Right lobe of liver (tissue), 6 donors: ENCODE data around the gene TMEM207. TPM values are rescaled to one million over a fixed set of nuclear protein-coding genes. Genes with fewer than 3 reads are reported as not detected.

Experiments used
- ATAC-seq, 4 donors: fragments of 200-7000 bp; cut with Tn5 transposase; one replicate each; pipeline ENCODE4 v1.9.1; 2020; ENCODE audit warnings: mild to moderate bottlenecking in 4 of 4, moderate library complexity in 4 of 4
- DNase-seq, 3 donors: peaks; one replicate each; pipeline ENCODE4 v3.0.0-alpha.2; 2020
- H3K27ac ChIP-seq, 3 donors: fragments of 200-600 bp; one replicate each; pipeline ENCODE4 v1.8.0; 2022
- H3K27me3 ChIP-seq, 2 donors: fragments of 200-600 bp; one replicate each; pipeline ENCODE4 v1.8.0; 2022
- H3K36me3 ChIP-seq, 4 donors: fragments of 200-600 bp; sonication (generic) in 1 of 4; one replicate each; pipeline versions ENCODE4 v1.5.1 to v1.8.0; 2017 to 2022; ENCODE audit warnings: control low read depth in 1 of 4
- H3K4me1 ChIP-seq, 4 donors: fragments of 200-600 bp; sonication (generic) in 1 of 4; one replicate each; pipeline versions ENCODE4 v1.5.1 to v1.8.0; 2017 to 2022; ENCODE audit warnings: control low read depth in 1 of 4
- H3K4me3 ChIP-seq, 3 donors: fragments of 200-600 bp; one replicate each; pipeline ENCODE4 v1.8.0; 2022
- H3K9me3 ChIP-seq, 4 donors: fragments of 200-600 bp; sonication (generic) in 1 of 4; one replicate each; pipeline versions ENCODE4 v1.5.1 to v1.8.0; 2017 to 2022; ENCODE audit warnings: control low read depth in 1 of 4
- POLR2A ChIP-seq: fragments of 450-650 bp; IDR thresholded peaks from one replicate; pipeline ENCODE4 v1.6.1; 2017; ENCODE audit warnings: antibody characterized with exemption, mild to moderate bottlenecking
- intact Hi-C, 2 donors: fragments of 100-400 bp; cut with DNase I; formaldehyde crosslinking; loops; one replicate each; pipeline versions ENCODE4 v1.11.2 to v1.14.1; 2022
- total RNA-seq, 6 experiments: library from RNA; depleted of rRNA in 2 of 6; stranded (reverse); fragments of >200 nt in 2 of 6; fragmentation: NEBNext Ultra II Directional in 3 of 6; extraction: Animal tissue kit (Norgen Biotek cat#: 25700) in 3 of 6; gene quantifications; one replicate each; pipeline versions ENCODE4 v1.1.0 to v1.2.4, GENCODE V29; 2016 to 2023
- TF ChIP-seq, protein P1 (sequence below), 4 donors: fragments of 200-600 bp in 3 of 4; fragments of 450-650 bp in 1 of 4; IDR thresholded peaks; one replicate each; pipeline versions ENCODE4 v1.5.1 to v1.8.0; 2016 to 2022; ENCODE audit warnings: antibody characterized with exemption in 4 of 4, mild to moderate bottlenecking in 2 of 4
- donor health status: DM: no; HTN: yes; CAD: no.
- donor health status: DM: no; HTN: no; CAD: no.
- donor health status: DM: no; HTN: no; CAD: no.
- donor health status: DM: no; HTN: yes; CAD: no.
- donor health status: DM: no; HTN: yes; CAD: no.

TMEM207 gene
- total RNA-seq, 6 experiments from 2014 or later, result not detected

DNA sequence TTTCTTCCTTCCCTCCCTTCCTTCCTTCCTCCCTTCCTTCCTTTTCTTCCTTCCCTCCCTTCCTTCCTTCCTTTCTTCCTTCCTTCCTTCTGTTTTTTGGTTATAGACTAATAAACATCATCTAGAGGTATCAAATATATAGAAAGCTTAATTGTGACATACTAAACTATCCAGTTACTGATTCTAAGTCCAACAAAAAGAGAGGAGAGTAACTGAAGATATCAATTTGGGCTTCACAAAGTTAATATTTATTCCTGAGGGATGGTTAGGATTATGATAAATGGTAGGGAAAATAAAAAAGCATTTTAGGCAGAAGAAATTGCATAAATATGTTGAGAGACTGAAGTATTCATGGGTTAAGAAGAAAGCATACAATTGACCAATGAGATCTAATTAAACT, 69.5 kb downstream of the TMEM207 start:
- ATAC-seq, result no peak
- H3K27ac ChIP-seq, result no peak overlapping the region
- no peak overlapping the region for H3K4me3 ChIP-seq
- peaks cover 0 to 9% (median 0%) of the 10 kb centered on the region in 4 donors for H3K4me1 ChIP-seq
- H3K27me3 ChIP-seq, result no peaks in the 10 kb centered on the region
- DNase-seq, result no peak
- no peaks in the 10 kb centered on the region for H3K36me3 ChIP-seq
- TF ChIP-seq POLR2A, result no peak
- TF ChIP-seq, protein P1, sequence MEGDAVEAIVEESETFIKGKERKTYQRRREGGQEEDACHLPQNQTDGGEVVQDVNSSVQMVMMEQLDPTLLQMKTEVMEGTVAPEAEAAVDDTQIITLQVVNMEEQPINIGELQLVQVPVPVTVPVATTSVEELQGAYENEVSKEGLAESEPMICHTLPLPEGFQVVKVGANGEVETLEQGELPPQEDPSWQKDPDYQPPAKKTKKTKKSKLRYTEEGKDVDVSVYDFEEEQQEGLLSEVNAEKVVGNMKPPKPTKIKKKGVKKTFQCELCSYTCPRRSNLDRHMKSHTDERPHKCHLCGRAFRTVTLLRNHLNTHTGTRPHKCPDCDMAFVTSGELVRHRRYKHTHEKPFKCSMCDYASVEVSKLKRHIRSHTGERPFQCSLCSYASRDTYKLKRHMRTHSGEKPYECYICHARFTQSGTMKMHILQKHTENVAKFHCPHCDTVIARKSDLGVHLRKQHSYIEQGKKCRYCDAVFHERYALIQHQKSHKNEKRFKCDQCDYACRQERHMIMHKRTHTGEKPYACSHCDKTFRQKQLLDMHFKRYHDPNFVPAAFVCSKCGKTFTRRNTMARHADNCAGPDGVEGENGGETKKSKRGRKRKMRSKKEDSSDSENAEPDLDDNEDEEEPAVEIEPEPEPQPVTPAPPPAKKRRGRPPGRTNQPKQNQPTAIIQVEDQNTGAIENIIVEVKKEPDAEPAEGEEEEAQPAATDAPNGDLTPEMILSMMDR (IDR thresholded peaks at IDR 0.05), result no peak
- H3K9me3 ChIP-seq, result no peaks in the 10 kb centered on the region
- intact Hi-C loops, result no loop called here

Other genes starting within 250 kb of the TMEM207 start
- gene CLDN1, start 127.5 kb downstream of the TMEM207 start, total RNA-seq, result 100 to 1,000 TPM in 5 of 6 experiments, 10 to 100 TPM in 1; 79.9 to 241 (median 135) TPM
- gene CLDN16, start 61.7 kb downstream of the TMEM207 start, total RNA-seq, result 1 to 10 TPM in 3 of 6 experiments, under 1 TPM in 3; 0.37 to 6.6 (median 1.3) TPM
- gene IL1RAP, start 64.2 kb upstream of the TMEM207 start, total RNA-seq, result 100 to 1,000 TPM in 1 of 6 experiments, 10 to 100 TPM in 5; 44.6 to 142 (median 60.5) TPM